Bone marrow (tissue), 2 donors: ENCODE results near the gene PCNT.

Experiments used
- DNase-seq, 2 donors: peaks; one replicate each; lab custom pipeline; 2025; lab: John Stamatoyannopoulos, UW

The PCNT gene

GRCh38 chr21:46482225-46482845 lies 158.4 kb downstream of the PCNT start:
- DNase-seq: no peak

- DNase-seq: no peak
Measured at GRCh38 chr21:46482846-46483231, 158.9 kb downstream of the PCNT start.

GRCh38 chr21:46483300-46484295 lies 159.6 kb downstream of the PCNT start:
- DNase-seq: no peak

GRCh38 chr21:46486481-46487126 lies 162.6 kb downstream of the PCNT start:
- DNase-seq: no peak

GRCh38 chr21:46489162-46489663 lies 165.3 kb downstream of the PCNT start:
- DNase-seq: no peak

GRCh38 chr21:46489800-46490199 lies 165.8 kb downstream of the PCNT start:
- no peak for DNase-seq

GRCh38 chr21:46491553-46491952 lies 167.6 kb downstream of the PCNT start:
- no peak for DNase-seq

- DNase-seq: no peak
Measured at GRCh38 chr21:46492851-46493250, 168.9 kb downstream of the PCNT start.

- no peak for DNase-seq
Measured at GRCh38 chr21:46493828-46494227, 169.9 kb downstream of the PCNT start.
